GM19467 (cell line): Measurements from ENCODE around the gene KRTAP5-4.
"Not testable (repeated sequence)": the region's sequence is repeated elsewhere in the genome, so short reads cannot be mapped to it uniquely, and the experiment has no call there.

Experiments used
- ATAC-seq: cut with Tn5 transposase; IDR thresholded peaks from one replicate; pipeline ENCODE4 v1.9.1; 2021; ENCODE audit warnings: mild to moderate bottlenecking, moderate library complexity; ENCODE audit not compliant: unreplicated experiment

Gene KRTAP5-4

DNA sequence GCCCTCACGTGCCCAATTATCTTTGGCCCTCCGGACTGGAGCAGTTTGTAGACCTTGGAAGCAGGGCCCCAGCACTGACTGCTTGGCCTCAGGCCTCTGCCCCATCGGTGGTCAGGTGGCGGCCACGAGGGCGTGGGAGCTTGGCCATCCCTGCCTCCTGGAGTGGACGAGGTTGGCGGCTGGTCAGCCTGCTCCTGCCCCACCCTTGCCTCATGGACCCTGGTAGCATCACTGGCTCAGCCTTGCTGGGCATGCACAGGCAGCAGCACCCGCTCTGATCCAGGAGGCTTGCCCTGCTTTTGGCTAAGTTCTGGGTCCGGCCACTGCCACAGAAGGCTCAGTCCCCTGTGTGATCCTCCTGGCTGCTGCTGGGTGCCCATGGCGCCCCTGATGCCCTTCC, 17.8 kb downstream of the KRTAP5-4 start:
- ATAC-seq = no peak

DNA sequence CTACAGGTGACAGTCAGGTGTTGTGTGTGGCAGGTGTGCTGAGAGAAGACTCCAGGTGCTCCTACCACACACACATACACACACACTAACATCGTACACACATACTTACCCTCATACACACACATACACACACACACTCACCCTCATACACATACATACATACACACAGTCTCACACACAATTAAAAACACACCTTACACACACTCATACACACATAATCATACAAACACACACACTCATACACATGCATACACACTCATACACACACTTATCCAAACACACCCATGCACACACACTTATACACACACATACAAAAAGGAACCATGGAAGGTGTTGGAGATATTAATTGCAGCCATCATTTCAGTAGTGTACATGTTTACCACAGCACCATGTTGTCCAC, 18.3 kb downstream of the KRTAP5-4 start:
- no peak for ATAC-seq

DNA sequence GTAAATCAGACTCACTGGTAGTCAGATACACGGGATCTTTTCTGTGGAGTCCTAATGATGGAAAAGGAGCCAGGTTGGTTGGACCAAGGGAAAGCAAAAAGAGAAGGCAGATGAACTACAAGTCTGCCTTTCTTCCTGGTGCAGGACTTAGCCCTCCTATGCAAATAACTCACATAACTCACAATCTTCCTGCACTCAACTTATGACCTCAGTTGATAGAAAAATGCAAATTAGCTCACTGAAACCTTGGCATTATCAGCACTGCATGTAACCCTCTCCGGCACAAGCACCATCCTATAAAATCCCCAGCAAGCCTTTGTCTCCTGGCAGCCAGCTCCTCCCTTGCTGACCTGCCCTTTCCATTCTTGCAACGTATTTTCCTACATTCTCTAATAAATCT, 20.3 kb downstream of the KRTAP5-4 start:
- ATAC-seq = not testable (repeated sequence)

- no peak for ATAC-seq
Observed at GRCh38 chr11:1600626-1601025, 21.3 kb downstream of the KRTAP5-4 start.

GRCh38 chr11:1598816-1599215, 23.1 kb downstream of the KRTAP5-4 start:
- ATAC-seq = no peak

DNA sequence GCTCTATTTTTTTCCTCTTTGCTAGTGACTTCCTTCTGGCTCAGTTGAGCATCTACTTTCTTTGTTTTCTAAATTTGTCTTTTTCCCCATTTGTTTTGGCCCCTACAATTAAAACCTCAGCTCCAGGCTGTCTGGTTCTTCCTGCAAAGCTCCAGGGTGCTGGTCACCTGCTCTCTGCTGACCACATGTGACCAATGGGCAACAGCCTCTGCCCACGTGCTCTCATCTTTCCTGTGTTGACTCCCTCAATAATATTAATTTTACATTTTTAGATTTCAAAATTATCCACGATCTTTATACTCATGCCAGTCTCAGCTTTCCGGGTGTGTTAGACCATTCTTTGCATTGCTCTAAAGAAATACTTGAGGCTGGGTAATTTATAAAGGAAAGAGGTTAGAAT, 23.5 kb downstream of the KRTAP5-4 start:
- not testable (repeated sequence) for ATAC-seq

- no peak for ATAC-seq
Observed at GRCh38 chr11:1597994-1598380, 24.0 kb downstream of the KRTAP5-4 start, which contains the start of gene KRTAP5-2. TSS of gene KRTAP5-2 (minus strand) at chr11:1598294. CDS start at chr11:1598250, 44 bp downstream.

GRCh38 chr11:1597331-1597993, 24.5 kb downstream of the KRTAP5-4 start:
- no peak for ATAC-seq

DNA sequence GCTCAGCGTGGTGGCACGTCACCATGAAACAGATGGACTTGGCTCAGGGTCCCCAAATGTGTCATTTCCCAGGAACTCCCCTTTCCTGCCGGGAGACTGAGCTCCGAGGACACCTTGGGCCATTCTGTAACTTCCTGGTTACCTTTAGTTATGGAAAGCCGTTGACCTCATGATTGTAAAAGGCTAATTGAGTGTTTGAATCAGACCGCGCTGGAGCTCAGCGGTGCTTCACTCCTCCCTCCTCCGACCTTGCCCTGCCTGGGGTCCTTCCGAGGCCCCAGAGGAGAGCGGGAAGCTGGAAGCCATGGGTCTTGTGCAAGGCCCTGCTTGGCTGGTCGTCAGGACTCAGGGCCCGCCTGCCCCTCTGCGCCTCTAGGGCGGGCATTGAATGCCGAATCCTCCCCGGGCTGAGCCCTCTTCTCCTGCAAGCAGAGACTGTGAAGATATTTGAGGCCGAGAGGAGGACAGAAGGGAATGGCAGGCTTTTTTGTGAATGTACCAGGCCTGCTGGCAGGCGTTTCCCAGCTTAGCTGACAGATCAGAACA, 25.3 kb downstream of the KRTAP5-4 start:
- not testable (repeated sequence) for ATAC-seq

DNA sequence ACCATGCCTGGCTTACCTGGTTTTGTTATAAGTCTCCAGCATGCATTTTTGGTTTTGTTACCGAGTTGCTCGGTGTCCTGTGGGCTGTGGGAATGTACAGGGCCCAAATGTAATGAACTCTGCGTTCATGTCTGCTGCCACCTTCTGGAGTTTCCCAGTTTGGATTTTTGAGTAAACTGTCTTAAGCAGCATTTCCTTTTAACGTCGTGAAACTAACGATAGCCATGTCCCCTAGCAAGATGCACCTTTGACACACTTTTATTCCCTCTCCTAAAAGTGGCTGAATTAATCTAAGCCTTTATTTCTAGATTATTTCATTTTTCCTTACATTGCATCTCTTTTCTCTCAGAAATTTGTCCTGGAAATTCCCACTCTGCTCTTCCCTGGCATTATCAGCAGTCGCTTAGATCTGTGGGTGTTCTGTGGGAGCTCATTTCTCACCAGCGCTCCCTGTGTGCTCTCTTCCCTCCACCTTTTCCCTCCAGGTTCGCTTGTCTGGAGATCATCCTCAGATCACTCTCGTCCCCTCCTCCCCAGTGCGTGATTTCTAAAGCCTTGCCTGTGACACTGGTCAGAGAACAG, 25.9 kb downstream of the KRTAP5-4 start:
- not testable (repeated sequence) for ATAC-seq

DNA sequence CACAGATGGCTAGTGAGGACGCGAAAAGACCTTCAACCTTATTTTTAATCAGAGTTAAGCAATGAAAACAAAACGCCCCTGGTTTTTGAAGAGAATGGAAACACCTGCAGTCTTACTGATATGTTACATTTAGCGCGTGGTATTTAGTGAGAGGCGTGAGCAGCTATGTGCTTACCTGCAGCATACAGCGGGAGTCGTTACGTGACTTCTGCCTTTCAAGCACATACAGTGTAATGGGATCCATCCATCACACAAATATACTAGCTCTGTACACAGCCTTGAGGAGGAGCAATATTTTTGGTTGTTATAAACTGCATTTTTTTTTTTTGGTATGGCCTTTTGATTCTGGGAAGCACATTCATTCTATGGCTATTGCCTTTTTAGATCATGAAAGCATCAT, 29.3 kb downstream of the KRTAP5-4 start:
- ATAC-seq = no peak

- ATAC-seq = no peak
Observed at GRCh38 chr11:1589996-1590395, 31.9 kb downstream of the KRTAP5-4 start.

- not testable (repeated sequence) for ATAC-seq
Observed at GRCh38 chr11:1589191-1589963, 32.6 kb downstream of the KRTAP5-4 start.

- no peak for ATAC-seq
Observed at GRCh38 chr11:1586699-1587098, 35.2 kb downstream of the KRTAP5-4 start.

GRCh38 chr11:1584661-1585370, 37.1 kb downstream of the KRTAP5-4 start, which contains the start of gene KRTAP5-1:
TSS of gene KRTAP5-1 (minus strand) at chr11:1585283. CDS start at chr11:1585249, 34 bp downstream.
- ATAC-seq = not testable (repeated sequence)

DNA sequence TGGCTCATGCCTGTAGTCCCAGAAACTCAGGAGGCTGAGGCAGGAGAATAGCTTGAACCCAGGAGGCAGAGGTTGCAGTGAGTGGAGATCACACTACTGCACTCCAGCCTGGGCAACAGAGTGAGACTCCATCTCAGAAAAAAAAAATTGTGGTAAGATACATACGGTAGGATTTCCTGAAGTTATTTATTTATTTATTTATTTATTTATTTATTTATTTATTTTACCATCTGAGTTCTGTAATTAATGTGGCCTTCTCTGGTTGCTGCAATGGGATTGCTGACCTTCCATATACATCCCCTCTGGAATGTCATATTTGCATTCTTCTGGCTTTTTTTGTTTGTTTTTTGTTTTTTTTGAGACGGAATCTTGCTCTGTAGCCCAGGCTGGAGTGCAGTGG, 39.0 kb downstream of the KRTAP5-4 start:
- not testable (repeated sequence) for ATAC-seq

GRCh38 chr11:1581976-1582375, 40.0 kb downstream of the KRTAP5-4 start:
- no peak for ATAC-seq

- ATAC-seq = no peak
Observed at GRCh38 chr11:1576825-1577224, 45.1 kb downstream of the KRTAP5-4 start.

- not testable (repeated sequence) for ATAC-seq
Observed at GRCh38 chr11:1575756-1576155, 46.2 kb downstream of the KRTAP5-4 start.

DNA sequence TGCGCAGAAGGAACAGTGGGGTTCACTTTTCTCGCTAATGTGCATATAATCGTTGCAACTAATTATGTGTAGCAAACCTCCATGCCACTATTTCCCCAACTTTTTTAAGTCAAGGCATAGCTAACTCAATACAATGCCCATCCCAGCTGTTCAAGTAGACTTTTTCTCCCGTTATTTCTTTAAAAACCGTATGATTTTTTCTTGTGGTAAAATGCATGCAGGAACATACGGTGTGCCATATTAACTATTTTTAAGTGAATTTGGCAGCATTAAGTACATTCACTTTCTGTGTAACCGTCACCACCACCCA, 47.0 kb downstream of the KRTAP5-4 start:
- no peak for ATAC-seq
